Hematopoietic multipotent progenitor cell treated with erythropoietin and hydrocortisone succinate and interleukin-3 and kit ligand, for 15 days (in vitro differentiated cells): ENCODE data around the gene CSMD2.

Experiments
- DNase-seq: peaks from one replicate; pipeline ENCODE4 v3.0.0-alpha.2; 2015; ENCODE audit warnings: low spot score

The CSMD2 gene

DNA sequence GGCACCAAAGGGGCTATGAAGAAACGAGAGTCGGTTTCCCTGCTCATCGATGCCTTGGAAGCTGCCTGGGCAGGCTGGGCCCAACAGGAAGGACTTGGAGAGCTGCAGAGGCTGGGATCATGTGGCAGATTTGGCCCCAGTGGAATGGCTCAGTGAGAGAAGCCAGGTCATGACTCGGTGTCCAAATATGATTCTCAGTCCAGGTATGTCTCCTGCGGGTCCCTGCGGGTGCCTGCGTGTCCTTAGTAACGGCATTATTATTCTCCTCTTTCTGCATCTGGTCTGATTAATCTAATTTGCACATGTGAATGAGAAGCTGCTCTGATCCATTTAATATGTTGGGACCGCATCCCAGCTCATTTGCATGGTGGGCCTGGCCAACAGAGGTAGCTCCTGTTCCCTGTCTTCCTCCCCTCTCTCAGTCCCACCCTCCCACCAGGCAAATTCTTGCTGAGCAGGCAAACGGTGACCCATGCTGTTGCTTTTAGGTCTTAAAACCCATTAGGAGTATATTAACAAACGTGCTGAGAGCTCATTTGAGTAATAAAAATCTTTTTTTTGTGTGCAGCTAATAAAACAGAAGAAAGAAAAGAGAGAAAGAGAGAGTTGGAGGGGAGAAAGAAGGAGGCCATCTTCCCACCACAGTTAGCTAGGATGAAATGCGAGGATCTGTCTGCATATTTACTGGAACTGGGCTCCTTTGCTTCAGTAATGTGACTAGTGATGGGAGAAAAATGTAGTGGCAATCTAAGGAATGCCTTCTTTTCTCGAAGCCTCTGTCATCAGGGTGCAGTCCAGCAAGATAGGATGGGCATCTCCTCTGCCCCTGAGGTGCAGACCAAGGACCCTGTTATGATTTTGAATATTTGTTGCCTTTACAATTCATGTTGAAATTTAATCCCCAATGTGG lies 167.6 kb downstream of the CSMD2 start:
- no peak for DNase-seq

DNA sequence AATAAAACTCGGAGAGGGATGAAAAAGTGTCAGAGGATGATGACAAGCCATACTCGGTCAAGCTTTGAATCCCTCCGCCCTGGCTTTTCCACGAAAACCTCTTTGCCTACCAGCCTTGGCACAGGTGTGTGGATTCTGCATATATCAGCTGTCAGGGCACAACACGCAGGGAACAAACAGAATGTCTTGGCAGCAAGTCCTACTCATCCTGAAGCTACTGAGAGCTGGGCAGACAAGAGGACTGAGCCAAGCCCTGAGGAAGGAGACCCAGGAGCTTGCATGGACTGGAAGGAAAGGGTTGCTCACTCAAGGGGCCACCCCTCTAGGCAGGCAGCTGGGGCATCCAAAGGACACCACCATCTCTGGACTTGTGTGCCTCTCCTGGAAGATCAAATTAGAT lies 168.7 kb downstream of the CSMD2 start:
- DNase-seq, result no peak

DNA sequence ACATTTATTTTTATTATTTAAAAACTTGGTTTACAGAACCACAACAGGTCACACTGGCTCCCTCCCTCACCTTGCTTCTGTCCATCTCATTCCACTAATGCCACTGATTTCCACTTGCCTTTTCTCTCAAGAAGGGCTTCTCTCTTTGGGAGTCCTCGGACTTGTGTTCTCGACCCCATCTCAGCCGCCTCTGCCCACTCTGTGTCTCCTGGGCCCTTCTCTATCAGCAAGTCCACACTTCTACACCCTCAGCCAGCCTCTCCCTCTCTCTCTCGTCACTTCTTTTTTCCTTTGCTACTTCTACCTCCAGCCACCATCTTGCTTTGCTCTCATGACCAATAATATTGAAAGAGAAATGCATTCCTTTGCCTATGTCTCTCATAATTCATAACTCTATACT lies 171.7 kb downstream of the CSMD2 start:
- no peak for DNase-seq

DNA sequence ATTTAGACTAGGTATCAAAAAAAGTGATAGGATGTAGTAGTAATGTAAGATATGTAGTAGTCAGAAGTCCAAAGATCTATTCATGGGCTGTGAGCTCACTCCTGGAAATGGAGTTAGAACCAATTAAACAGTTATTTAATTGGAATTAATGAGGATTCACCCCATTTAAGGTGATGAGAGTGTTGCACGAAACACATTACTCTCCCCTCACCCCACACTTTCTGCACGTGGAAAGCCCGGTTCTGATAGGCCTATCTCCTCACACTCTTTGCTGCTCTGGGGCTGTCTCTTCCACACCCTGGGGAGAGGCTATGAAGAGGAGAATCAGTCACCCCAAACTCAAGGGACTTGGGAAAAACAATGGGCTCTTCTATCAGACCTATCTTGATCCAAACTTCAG lies 174.7 kb downstream of the CSMD2 start:
- no peak for DNase-seq

DNA sequence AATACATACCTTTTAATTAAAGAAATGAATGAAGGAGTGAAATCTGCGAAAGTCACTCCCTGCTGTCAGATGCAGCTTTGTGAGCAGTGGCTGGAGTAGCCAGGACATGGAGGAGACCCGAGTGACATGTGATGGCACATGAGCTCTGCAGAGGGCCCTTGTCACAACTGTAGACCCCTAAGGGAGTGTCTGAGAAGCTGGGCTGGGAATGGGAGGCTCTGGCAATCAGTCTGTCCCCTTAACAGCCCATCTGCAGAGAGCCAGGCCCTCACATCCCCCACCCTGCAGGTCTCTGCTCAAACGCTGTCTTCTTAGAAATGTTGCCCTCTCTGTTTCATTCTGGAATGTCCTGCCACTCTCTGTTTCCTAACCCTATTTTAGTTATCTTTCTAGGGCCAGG lies 176.9 kb downstream of the CSMD2 start:
- DNase-seq, result no peak

DNA sequence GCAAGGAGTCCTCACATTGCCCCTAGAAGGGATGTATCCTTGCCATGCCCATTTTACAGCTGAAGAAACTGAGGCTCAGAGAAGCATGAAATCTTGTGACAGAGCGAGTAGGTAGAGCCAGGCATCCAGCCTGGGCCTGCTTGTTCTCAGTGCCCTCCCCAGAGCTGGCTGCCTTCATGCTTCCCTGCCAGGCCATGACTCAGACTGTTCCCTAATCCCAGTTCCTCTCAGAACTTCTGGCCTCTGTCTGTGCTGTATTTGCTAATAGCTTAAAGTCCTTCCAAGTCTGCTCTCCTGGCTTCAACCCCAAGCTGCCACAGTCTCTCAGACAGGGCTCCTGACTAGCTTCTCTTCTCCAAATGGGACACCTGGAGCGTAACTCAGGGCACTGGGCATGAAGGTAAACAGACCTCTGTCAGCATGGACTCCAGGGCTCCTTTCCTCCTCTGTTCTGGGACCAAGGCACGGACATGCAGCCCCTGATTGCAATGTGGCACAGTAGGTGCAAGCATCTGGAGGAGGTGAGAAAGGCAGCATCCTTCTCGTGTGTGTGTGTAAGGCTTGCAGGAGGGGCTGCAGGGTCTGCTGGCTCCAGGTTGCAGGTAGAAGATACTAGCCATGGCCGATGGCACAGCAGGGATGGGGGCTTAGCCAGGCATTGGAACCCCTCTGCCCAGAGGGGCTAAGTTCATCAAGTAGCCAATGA lies 178.5 kb downstream of the CSMD2 start:
- no peak for DNase-seq

DNA sequence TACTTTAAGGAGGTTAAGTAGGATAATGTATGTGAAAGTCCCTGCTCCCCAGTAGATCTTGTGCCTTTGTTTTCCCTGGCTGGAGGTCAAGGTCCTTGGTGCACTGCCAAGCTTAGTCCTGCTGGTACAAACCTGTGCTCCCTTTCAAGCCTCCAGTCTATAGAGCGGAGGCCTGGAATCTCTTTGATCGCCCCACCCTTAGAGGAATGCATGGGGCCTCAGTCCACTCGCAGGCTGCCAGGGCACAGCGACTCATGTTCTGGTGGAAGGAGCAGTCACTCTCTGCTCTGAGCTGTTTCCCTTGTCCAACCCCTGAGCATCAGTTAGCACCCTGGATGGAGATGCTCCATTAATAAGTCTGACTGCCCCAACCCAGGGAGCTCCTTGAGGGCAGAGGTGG lies 179.4 kb downstream of the CSMD2 start:
- no peak for DNase-seq

DNA sequence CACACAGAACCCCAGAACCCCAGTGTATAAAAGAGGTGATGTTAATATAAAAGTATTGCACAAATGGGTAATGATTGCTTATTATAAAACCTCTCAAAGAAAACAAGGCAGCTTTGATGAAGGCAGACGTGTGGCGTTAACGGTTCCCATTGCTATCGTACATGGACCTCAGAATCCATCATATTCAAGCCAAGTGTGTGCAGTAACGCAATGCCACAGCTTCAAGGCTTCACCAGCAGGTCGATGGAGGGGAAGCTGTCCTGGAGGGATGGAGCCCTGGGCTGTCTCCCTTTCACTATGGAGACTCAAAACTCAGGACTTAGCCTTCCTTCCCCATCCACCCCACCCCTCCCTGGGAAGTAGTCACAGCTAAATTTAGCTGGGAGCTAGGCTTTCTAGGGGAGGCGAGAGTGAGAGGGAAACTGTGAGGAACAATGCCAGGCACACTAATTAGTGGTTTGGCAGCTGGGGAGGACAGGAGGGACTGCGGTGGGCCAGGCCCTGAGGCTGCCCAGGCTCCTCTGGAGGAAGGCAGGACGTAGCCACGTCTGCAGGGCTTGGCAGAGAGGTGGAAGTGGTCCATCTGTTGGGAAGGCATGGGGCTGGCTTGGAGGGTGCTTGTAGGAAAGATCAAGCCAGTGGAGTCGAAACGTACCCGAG lies 180.0 kb downstream of the CSMD2 start:
- DNase-seq, result no peak

DNA sequence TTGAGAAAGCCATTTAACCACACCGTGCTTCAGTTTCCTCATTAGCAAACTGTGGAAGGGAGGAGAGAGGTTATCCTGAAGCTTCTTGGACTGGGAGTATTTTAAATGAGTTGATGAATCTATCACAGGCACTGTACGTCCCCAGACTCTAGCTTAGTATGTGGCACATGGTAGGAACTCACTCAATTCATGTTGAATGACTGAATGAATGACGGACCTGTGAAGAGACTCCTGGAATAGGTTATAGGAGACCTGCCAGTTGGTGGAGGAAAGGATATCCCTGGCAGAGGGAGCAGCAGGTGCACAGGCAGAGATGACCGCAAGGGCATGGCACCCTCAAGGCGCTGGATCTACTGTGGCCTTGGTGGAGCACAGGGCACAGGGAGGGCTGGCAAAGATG lies 182.6 kb downstream of the CSMD2 start:
- DNase-seq, result no peak

DNA sequence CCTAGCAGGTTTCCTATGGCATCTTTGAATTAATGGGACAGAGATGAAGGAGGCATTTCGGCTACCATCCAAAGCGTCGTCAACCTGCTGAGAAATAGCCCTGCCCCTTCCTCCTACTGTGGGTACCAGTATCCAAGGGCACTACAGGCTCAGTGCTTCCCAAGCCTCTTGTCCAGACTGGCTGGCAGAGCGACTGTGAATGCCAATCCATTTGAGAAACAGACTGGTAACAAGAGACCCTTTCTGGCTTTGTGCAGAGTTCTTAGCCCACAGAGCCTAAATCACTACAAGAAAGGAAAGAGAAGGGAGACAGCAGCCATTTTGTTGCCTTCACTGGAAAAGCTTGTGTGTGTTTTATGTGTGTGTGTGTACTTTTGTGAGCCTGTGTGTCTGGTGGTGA lies 185.7 kb downstream of the CSMD2 start:
- no peak for DNase-seq

DNA sequence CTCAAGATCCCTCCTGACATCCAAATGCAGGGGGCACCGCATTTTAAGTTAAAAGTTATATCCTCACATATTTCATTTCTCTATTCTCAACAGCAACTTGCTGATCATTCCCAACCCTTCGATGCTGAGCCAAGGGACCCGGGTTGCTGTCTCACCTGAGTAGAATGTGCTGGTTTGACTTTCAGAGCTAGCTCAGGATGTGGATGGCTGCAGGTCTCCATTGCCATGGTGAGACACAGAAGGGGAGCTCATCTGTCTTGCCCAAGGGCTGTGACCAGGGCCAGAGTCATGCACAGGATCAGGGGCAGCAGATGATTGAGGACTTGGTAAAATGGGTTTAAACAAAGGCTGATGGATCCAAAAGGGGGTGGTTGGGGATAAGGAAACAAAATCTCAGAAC lies 189.1 kb downstream of the CSMD2 start:
- no peak for DNase-seq

DNA sequence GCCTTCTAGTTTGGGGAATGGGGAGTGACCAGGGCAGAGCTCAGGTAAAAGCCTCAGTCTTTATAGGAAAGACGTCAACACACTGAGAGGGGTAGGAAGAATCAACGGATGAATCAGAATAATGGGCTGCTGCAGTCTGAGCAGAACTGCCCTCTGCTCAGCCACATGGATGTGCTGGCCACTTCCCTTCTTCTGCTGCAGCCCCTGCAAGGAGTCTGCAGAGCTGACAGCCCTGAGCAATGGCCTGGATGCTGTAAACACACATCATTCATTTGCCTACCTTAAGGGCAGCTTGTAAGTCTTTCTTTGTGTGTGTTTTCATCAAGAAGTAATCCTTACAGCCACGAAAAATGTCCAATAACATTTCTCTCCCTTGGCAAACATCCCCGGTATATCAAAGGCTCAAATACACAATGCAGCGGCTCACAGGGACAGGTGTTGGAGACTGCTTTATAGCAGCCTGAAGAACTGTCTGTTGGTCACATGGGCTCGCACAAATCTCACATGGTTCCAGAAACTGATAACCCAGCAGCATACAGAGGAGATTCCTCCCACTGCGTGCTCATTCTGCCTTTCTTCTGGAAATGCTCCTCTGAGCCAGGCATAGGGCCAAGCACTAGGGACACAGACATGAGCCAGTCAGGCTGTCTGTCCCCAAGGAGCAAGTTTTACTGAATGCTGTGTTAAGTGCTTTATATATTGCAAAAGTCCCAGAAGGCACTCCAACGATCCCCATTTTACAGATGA lies 191.1 kb downstream of the CSMD2 start:
- no peak for DNase-seq

DNA sequence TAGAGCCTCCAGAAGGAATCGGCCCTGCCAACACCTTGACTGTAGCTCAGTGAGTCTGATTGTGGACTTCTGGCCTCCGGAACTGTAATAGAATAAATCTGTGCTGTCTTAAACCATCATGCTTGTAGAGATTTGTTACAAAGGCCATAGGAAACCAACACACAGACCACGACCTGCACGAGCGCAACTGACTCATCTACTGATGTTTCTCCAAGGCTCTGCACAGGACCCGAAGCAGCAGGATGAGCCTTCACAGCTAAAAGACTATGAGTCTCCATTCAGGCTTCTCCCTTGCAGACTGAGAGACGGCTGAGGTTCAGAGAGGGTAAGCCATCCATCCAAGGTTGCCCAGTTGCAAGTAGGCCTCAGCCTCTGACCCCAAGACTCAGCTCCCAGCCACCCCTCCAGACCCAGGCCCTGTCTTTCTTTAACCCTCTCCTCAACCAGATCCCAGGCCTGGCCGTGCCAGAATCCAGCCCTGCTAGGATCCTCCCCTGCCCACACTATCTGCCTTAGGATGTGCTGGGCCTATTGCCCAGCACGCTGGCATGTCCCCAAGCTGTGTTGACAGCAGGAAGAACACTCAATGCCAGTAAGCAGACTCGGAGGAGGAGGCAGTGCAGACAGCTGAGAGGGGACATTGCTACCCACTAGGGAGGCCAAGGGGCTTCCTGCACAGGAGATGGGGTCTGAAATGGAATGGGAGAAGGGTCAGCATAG lies 192.2 kb downstream of the CSMD2 start:
- no peak for DNase-seq

DNA sequence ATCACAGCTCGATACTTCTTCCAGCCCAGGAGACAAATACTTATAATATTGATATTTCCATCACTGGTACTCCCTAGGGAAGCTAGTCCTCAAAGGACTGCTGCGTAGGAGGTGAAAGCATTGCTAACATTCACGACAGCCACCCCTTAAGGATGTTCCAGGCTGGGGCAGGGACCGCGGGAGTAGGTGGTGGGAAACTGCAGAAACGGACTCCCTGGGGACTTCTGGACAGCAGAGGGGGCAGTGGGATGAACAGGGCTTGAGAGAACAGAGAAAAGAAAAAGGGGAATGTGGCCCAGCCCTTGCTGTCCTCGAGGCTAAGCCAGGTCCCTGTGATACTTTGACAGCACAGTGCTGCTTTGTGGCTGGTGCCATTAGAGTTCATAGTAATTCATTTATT lies 193.1 kb downstream of the CSMD2 start:
- DNase-seq, result no peak

DNA sequence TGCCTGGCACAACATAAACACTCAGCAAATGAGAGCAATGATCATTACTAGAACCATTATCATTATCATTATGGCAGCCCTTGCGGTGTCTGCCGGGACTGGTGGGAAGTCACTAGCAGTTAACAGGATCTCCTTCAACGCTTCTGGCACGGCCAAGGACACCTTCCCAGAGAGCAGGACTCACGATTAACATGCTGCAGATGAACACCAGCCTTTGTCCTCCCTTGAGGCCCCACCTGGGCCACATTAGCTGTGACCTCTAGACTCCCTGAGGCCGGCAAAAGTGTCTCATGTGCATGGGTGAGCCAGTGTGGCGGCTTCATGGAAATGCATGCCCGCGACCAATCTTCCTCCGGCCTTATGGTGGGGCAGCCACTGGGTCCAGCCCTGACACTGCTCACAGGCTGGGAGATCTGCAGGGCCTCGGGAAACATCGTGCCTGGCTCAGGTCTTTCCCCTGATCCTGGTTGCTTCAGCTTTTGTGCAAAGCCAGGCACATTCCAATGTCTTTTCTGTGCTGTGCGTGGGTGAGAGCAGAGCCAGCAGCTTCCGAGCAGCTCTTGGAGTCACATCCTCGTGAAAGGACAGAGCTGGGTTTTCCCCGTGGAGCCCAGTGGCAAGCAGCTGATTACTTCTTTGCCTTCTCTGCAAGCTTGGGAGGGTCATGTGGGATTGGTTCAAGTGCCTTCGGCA lies 193.9 kb downstream of the CSMD2 start:
- no peak for DNase-seq

DNA sequence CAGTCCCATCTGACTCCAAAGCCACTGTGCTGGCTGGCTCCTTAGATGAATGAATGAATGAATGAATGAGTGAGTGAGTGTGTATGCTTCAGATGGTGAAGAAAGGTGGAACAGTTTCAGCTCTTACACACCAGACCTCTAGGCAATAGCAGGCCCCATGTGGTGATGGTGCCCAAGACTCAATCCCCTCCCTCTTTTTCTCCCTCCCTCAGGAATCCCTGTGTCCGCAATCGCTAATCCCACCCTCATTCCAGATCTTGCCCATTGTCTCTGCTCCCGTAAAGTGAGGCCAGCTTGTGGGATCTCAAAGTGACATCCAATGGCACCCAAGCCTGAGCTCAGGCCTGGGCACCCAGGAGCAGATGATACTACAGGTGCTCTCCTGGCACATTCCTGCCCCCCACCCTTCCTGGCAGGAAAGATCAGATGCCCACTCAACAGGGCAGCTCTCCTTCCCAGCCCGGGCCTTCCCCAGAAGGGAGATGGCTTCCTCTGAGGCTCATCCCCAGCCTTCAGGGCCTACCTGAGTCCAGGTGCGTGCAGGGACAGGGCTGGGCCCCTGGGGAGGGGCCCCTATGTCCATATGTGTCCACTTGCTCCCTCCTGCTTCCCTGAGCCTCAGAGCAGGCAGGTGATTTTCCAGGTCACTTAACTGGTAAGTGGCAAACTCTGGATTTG lies 194.7 kb downstream of the CSMD2 start:
- no peak for DNase-seq

DNA sequence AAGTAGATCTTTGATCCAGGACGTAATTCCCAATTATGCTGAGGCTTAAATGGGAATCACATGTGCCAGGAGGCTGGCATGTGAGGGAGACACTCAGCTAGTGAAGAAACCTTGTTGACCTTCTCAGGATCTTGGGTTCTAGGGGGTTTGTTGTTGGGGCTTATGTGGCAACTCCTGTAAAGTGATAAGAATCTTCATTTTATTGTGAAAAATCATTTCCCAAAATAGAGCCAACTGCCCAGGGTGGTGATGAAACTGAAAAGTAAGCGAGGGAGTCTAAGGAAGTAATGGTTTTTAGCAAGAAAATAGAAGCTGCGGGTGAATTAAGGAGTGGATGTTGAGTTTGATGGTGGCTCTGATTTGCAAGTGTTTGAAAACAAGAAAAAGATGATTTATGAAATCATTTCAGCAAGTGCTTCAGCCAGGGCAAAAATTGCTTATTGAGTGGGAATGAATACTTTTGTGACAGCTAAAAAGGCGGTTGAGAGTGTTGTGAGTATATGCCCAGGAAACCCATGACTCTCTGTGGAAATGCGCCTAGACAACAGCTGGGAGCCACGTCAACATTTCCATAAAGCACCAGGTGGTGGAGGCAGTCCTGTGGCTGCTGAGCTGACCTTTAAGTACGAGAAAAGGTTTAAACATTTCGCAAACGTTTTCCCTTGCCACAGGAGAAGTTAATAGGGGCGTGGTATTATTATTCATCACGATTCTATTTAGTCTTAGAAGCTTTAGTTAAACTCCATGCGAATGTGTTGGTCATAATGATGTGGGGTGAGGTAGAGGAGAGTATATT lies 198.5 kb downstream of the CSMD2 start:
- no peak for DNase-seq

DNA sequence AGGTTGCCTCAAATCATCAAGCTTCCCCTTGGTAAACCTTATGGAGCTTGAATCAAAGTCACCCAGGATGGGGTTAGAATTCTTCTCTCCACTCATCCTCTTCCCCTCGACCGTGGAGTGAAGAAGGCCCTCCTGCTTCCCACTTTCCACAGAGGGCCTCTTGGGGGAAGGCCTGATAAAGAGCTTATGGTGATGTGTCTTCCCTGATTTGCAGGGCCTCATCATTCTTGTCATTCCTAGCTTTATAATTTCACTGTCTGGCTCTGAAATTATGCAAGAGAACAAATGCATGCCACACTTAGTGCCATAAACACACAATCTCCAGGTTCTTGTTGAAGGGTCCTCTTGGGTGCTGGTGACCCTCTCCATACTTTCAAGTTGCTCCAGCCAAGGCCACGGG lies 199.9 kb downstream of the CSMD2 start:
- no peak for DNase-seq

DNA sequence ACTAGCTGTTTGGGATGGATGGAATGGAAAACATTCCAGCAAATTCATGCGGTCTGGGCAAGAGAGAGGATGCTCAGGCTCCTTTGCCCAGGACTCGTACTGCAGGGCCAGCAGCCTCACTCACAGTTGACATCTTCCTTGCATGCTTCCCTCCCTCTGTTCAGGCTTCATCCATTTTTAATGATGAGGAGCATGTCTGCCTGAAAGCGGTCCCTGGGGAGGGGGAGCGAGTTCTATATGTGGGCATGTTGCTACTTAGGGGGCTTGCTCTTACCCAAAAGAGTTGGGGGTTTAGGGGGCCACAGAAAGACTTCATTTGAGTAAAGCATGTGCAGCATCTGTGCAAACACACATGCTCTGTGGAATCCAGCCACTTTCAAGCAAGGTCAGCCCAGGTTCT lies 203.0 kb downstream of the CSMD2 start:
- no peak for DNase-seq
